MCF 10A (cell line): ENCODE data around the gene EPC1. TPM values are rescaled to one million over a fixed set of nuclear protein-coding genes. Genes with fewer than 3 reads are reported as not detected.

Source experiments
- BruUV-seq: library from RNA; stranded (reverse); fragments of 400-500 nt; replicated peaks from 2 replicates; lab custom pipeline; 2021; lab: Mats Ljungman, UMichigan
- CTCF ChIA-PET: fragments of 300-600 bp; sonication (Branson Sonifier 250); formaldehyde crosslinking; extraction: SDS; loops from one replicate; lab custom pipeline; 2021; ENCODE audit warnings: antibody characterized with exemption, inconsistent platforms; lab: Yijun Ruan, JAX
- POLR2A ChIA-PET: fragments of 300-600, 350-650 bp; sonication (Branson Sonifier 250); formaldehyde crosslinking; extraction: SDS; loops from one replicate; lab custom pipeline; 2020; ENCODE audit warnings: antibody characterized with exemption, inconsistent platforms; lab: Yijun Ruan, JAX
- DNase-seq: peaks from one replicate; pipeline ENCODE4 v3.0.0-alpha.2; 2018; ENCODE audit not compliant: unreplicated experiment
- H3K27ac Mint-ChIP-seq: one replicate; pipeline ENCODE4 v1.8.0; 2022; ENCODE audit warnings: mild to moderate bottlenecking, low read depth, mixed read lengths; ENCODE audit not compliant: unreplicated experiment
- H3K27me3 Mint-ChIP-seq: one replicate; pipeline ENCODE4 v1.8.0; 2022; ENCODE audit warnings: mixed read lengths; ENCODE audit not compliant: insufficient read depth, unreplicated experiment
- H3K36me3 Mint-ChIP-seq: one replicate; pipeline ENCODE4 v1.8.0; 2022; ENCODE audit warnings: mild to moderate bottlenecking, moderate library complexity, mixed read lengths; ENCODE audit not compliant: insufficient read depth, unreplicated experiment
- H3K4me1 Mint-ChIP-seq: one replicate; pipeline ENCODE4 v1.8.0; 2022; ENCODE audit warnings: mixed read lengths; ENCODE audit not compliant: insufficient read depth, unreplicated experiment
- H3K4me3 Mint-ChIP-seq: one replicate; pipeline ENCODE4 v1.8.0; 2022; ENCODE audit warnings: mild to moderate bottlenecking, moderate library complexity, mixed read lengths; ENCODE audit not compliant: unreplicated experiment
- H3K9me3 Mint-ChIP-seq: one replicate; pipeline ENCODE4 v1.8.0; 2022; ENCODE audit warnings: mixed read lengths; ENCODE audit not compliant: unreplicated experiment
- intact Hi-C: fragments of 100-400 bp; cut with micrococcal nuclease; formaldehyde crosslinking; loops from 2 replicates; pipeline ENCODE4 v1.14.1; 2022
- total RNA-seq: library from RNA; stranded (reverse); gene quantifications from 2 replicates; pipeline ENCODE4 v1.2.3, GENCODE V29; 2022
- TF ChIP-seq, protein P1 (sequence below): fragments of 200-600 bp; IDR thresholded peaks from one replicate; pipeline ENCODE4 v1.8.0; 2022; ENCODE audit warnings: antibody characterized with exemption, mild to moderate bottlenecking; ENCODE audit not compliant: unreplicated experiment

EPC1 gene
- total RNA-seq, 1 experiment from 2014 or later = 25.5 TPM

DNA sequence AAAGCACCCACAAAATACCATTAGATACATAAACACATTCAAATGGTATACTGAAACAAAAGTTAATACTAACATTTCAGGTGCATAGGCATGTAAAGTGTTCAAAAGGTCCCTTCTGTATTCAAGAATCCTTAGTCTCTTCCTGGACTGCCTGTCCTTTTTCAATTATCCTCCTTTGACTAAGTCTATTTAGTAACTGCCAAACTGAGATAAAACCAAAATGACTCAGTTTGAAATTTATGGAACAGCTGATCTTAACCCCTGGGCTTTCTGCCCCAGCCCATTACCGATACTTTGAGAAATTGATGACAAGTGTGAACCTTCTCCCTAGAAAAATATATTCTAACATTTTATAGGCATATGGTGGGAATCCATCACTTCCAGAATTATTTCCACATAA is 5.4 kb downstream of the EPC1 start:
- Mint-ChIP-seq H3K36me3 (peaks cover 36% of the 10 kb centered on the region), H3K4me3 (no peak overlapping the region), H3K9me3 (no peaks in the 10 kb centered on the region), H3K27ac (no peak overlapping the region), H3K27me3 (no peaks in the 10 kb centered on the region), H3K4me1 (peaks cover 37% of the 10 kb centered on the region)
- no peak for DNase-seq
- intact Hi-C loops = loop anchor here (10.0 kb wide), 2 partner anchors 287 to 477 kb away; partner anchors contain the start of gene KIF5B
- CTCF ChIA-PET = interaction anchor here (2.2 kb wide), 1 partner anchor 85 kb away, joined by 7 read pairs; no protein-coding TSS in a partner anchor
- BruUV-seq = no TSS peak
- POLR2A ChIA-PET = interaction anchor here (1.5 kb wide), 1 partner anchor 8 kb away, joined by 3 read pairs; no protein-coding TSS in a partner anchor
- TF ChIP-seq, protein P1, sequence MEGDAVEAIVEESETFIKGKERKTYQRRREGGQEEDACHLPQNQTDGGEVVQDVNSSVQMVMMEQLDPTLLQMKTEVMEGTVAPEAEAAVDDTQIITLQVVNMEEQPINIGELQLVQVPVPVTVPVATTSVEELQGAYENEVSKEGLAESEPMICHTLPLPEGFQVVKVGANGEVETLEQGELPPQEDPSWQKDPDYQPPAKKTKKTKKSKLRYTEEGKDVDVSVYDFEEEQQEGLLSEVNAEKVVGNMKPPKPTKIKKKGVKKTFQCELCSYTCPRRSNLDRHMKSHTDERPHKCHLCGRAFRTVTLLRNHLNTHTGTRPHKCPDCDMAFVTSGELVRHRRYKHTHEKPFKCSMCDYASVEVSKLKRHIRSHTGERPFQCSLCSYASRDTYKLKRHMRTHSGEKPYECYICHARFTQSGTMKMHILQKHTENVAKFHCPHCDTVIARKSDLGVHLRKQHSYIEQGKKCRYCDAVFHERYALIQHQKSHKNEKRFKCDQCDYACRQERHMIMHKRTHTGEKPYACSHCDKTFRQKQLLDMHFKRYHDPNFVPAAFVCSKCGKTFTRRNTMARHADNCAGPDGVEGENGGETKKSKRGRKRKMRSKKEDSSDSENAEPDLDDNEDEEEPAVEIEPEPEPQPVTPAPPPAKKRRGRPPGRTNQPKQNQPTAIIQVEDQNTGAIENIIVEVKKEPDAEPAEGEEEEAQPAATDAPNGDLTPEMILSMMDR = no peak

DNA sequence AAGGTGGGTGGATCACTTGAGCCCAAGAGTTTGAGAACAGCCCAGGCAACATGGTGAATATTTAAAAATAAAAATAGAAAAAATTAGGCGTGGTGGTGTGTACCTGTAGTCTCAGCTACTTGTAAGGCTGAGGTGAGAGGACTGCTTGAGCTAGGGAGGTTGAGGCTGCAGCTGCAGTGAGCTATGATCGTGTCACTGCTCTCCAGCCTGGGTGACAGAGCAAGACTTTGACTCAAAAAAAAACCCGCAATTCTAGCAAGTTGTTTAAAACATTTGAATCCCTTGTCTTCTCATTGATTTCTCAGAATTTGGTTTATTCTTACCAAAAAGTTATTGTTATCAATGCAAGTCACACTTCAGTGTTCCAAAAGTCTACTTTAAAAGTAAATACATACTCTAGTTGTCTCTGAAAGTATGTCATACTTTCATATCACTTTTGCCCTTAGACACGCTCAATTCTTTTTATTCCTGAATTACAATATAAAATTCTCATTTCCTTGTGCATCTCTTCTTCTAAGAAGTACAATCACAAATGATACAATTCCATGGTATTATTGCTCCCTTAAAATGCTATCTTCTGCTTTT is 6.3 kb downstream of the EPC1 start:
- POLR2A ChIA-PET = no interaction called here
- intact Hi-C loops = loop anchor here (10.0 kb wide), 2 partner anchors 286 to 476 kb away; partner anchors contain the start of gene KIF5B

DNA sequence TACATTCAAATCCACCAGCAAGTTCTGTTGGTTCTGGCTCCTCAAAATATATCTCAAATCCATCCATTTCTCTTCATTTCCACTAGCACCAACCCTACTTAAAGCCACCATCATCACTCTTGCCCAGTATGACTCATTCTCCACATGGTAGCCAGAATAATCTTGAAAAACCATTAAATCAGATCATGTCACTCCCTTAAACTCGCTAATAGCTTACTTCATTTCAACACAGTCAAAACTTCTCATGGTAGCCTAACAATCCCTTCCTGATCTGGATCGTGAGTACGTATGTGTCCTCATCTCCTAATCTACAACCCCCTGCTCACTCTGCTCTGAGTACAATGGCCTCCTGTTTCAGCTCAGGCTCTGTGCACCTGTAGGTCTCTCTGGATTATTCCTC is 8.7 kb downstream of the EPC1 start:
- Mint-ChIP-seq H3K27ac (no peak overlapping the region), H3K4me1 (peaks cover 53% of the 10 kb centered on the region), H3K4me3 (no peak overlapping the region), H3K9me3 (no peaks in the 10 kb centered on the region), H3K27me3 (no peaks in the 10 kb centered on the region), H3K36me3 (peaks cover 14% of the 10 kb centered on the region)
- DNase-seq = no peak
- ChIA-PET POLR2A (no interaction called here), CTCF (no interaction called here)
- no TSS peak for BruUV-seq
- TF ChIP-seq, protein P1 = no peak
- intact Hi-C loops = no loop called here

More for the DNA sequence above, 6.3 kb downstream of the EPC1 start:
- Mint-ChIP-seq H3K4me1 (peaks cover 43% of the 10 kb centered on the region), H3K9me3 (no peaks in the 10 kb centered on the region), H3K27ac (no peak overlapping the region), H3K4me3 (no peak overlapping the region), H3K27me3 (no peaks in the 10 kb centered on the region), H3K36me3 (peaks cover 29% of the 10 kb centered on the region)
- BruUV-seq = no TSS peak
- DNase-seq = no peak
- CTCF ChIA-PET = interaction anchor here (0.9 to 2.2 kb wide), 2 partner anchors 84 to 86 kb away, joined by 3 to 7 read pairs; no protein-coding TSS in a partner anchor
- TF ChIP-seq, protein P1 = no peak

DNA sequence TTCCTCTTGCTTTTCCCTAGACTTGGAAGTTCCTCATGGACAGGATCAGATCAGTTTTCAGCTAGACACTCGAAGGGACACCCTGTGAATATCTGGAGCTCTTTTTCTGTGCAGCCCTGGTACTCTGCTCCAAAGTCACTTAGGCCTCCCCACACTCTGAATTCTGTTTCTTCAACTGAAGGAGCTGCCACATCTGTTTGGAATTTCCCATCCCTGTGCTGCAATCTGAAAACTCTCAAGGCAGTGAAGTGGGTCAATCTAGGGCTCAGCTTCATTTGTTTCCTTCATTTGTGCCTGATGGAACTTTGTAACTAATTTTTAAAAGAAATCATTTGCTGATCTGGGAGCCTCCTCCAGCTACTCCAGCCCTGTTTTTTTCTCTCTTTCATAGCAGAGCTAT is 9.6 kb downstream of the EPC1 start:
- no peak overlapping the region for H3K4me3 Mint-ChIP-seq
- intact Hi-C loops = no loop called here
- H3K4me1 Mint-ChIP-seq = peaks cover 60% of the 10 kb centered on the region
- TF ChIP-seq, protein P1 = no peak
- BruUV-seq = no TSS peak
- POLR2A ChIA-PET = no interaction called here
- H3K27me3 Mint-ChIP-seq = no peaks in the 10 kb centered on the region
- CTCF ChIA-PET = interaction anchor here (0.6 to 1.4 kb wide), 6 partner anchors 9 to 810 kb away, joined by 3 to 4 read pairs (median 3); no protein-coding TSS in a partner anchor
- peaks cover 19% of the 10 kb centered on the region for H3K36me3 Mint-ChIP-seq
- no peak for DNase-seq
- no peak overlapping the region for H3K27ac Mint-ChIP-seq
- H3K9me3 Mint-ChIP-seq = no peaks in the 10 kb centered on the region
